K562 (cell line): ENCODE data around the gene RBM3. TPM values are rescaled to one million over a fixed set of nuclear protein-coding genes. Genes with fewer than 3 reads are reported as not detected.

Experiments
- ATAC-seq: fragments of 200-7000 bp; cut with Tn5 transposase; 3 replicates; pipeline ENCODE4 v1.9.1; 2020; ENCODE audit warnings: moderate library complexity
- BruUV-seq: library from RNA; stranded (reverse); fragments of 400-500 nt; replicated peaks from 2 replicates; lab custom pipeline; 2021; lab: Mats Ljungman, UMichigan
- CTCF ChIA-PET: fragments of 300-600 bp; formaldehyde crosslinking; extraction: SDS; loops from one replicate; lab custom pipeline; 2021; ENCODE audit warnings: low intra/inter-chr PET ratio; lab: Yijun Ruan, JAX
- POLR2A ChIA-PET: fragments of 300-600, 350-650 bp; sonication (Branson Sonifier 250); formaldehyde crosslinking; extraction: SDS; loops from one replicate; lab custom pipeline; 2021; ENCODE audit warnings: antibody characterized with exemption, inconsistent platforms; lab: Yijun Ruan, JAX
- DNase-seq, 4 experiments: peaks; one replicate each; pipeline versions ENCODE4 v3.0.0 to v3.0.0-alpha.2; 2011 to 2018; ENCODE audit warnings: low spot score in 3 of 4, mixed read lengths in 3 of 4; ENCODE audit errors: extremely low read depth in 1 of 4
- FAIRE-seq: peaks from 2 replicates; lab custom pipeline; 2011; peaks lifted over from hg19 to GRCh38; lab: Jason Lieb, UNC
- H2AFZ ChIP-seq: 2 replicates; pipeline ENCODE4 v1.6.0; 2011; ENCODE audit warnings: low read depth, low read length, control low read depth, inconsistent platforms
- H3K27ac ChIP-seq: fragments of 200-600 bp; 3 replicates; pipeline ENCODE4 v1.8.0; 2011; ENCODE audit warnings: low read depth, mild to moderate bottlenecking, control low read depth, inconsistent platforms, low read length, moderate library complexity, mixed read lengths; ENCODE audit errors: extremely low read depth
- H3K27me3 ChIP-seq, 2 experiments: fragments of 300-600 bp in 1 of 2; 2 replicates in 1 of 2; 3 replicates in 1 of 2; pipeline versions ENCODE4 v1.6.0 to v1.8.0; 2011; ENCODE audit warnings: inconsistent platforms in 2 of 2, low read length in 2 of 2, mild to moderate bottlenecking in 1 of 2, mixed read lengths in 1 of 2, moderate library complexity in 1 of 2; ENCODE audit not compliant: control insufficient read depth in 2 of 2, insufficient read depth in 2 of 2
- H3K36me3 ChIP-seq: fragments of 300-600 bp; 3 replicates; pipeline ENCODE4 v1.8.0; 2011; ENCODE audit warnings: mild to moderate bottlenecking, low read length, inconsistent platforms; ENCODE audit not compliant: control insufficient read depth, insufficient read depth
- H3K4me1 ChIP-seq, 2 experiments: fragments of 200-600 bp in 1 of 2; replicated peaks in 1 of 2; 2 replicates in 1 of 2; 3 replicates in 1 of 2; pipeline versions ENCODE4 v1.5.1 to v1.8.0; 2011; ENCODE audit warnings: inconsistent platforms in 2 of 2, low read length in 2 of 2, mild to moderate bottlenecking in 1 of 2, mixed read lengths in 1 of 2, moderate library complexity in 1 of 2; ENCODE audit not compliant: control insufficient read depth in 2 of 2, insufficient read depth in 2 of 2
- H3K4me2 ChIP-seq: 2 replicates; pipeline ENCODE4 v1.6.1; 2011; ENCODE audit warnings: low read length, control low read depth, inconsistent platforms, mixed read lengths; ENCODE audit not compliant: insufficient read depth
- H3K4me3 ChIP-seq: fragments of 200-600 bp; sonication (generic), shearing (Covaris generic); 2 replicates; pipeline ENCODE4 v1.5.1; 2016; ENCODE audit warnings: control low read depth, inconsistent platforms
- H3K79me2 ChIP-seq: fragments of 200-600 bp; 3 replicates; pipeline ENCODE4 v1.8.0; 2011; ENCODE audit warnings: low read length, inconsistent platforms; ENCODE audit not compliant: control insufficient read depth, insufficient read depth
- H3K9ac ChIP-seq, 2 experiments: 2 replicates each; pipeline versions ENCODE4 v1.6.0 to v1.6.1; 2011; ENCODE audit warnings: low read depth in 2 of 2, low read length in 2 of 2, control low read depth in 1 of 2, inconsistent platforms in 1 of 2, mild to moderate bottlenecking in 1 of 2, mixed read lengths in 1 of 2; ENCODE audit not compliant: insufficient read depth in 1 of 2
- H3K9me1 ChIP-seq: one replicate; pipeline ENCODE4 v1.6.0; 2011; ENCODE audit warnings: inconsistent platforms, mild to moderate bottlenecking, low read length, moderate library complexity; ENCODE audit not compliant: control insufficient read depth, insufficient read depth
- H3K9me3 ChIP-seq: replicated peaks from 2 replicates; pipeline ENCODE4 v1.5.1; 2011; ENCODE audit warnings: low read depth, low read length, inconsistent platforms; ENCODE audit not compliant: control insufficient read depth, insufficient read depth
- H4K20me1 ChIP-seq: replicated peaks from 2 replicates; pipeline ENCODE4 v1.6.1; 2011; ENCODE audit warnings: low read length, inconsistent platforms, mixed read lengths; ENCODE audit not compliant: control insufficient read depth, insufficient read depth
- BRCA1 ChIP-seq, 2 experiments: fragments of 450-650 bp in 1 of 2; sonication (generic) in 1 of 2; formaldehyde crosslinking in 1 of 2; IDR thresholded peaks; 2 replicates each; pipeline versions ENCODE4 v1.5.0 to v1.6.1; 2017 to 2020; ENCODE audit warnings: mild to moderate bottlenecking in 1 of 2, missing genetic modification reagents in 1 of 2
- CREB5 ChIP-seq: fragments of 250-450 bp; sonication (Bioruptor Pico); IDR thresholded peaks from 2 replicates; pipeline ENCODE4 v1.5.0; 2020; ENCODE audit warnings: mild to moderate bottlenecking
- PKNOX1 ChIP-seq: fragments of 450-650 bp; IDR thresholded peaks from 2 replicates; pipeline ENCODE4 v1.6.1; 2016
- POLR2H ChIP-seq: IDR thresholded peaks from 2 replicates; pipeline ENCODE4 v1.6.1; 2016; ENCODE audit warnings: missing genetic modification characterization, low read depth, mild to moderate bottlenecking, control low read depth, missing compliant biosample characterization, moderate library complexity
- UBTF ChIP-seq, 2 experiments: IDR thresholded peaks; 2 replicates each; pipeline ENCODE4 v1.6.1; 2012; ENCODE audit warnings: improper control_type of control experiment in 2 of 2, low read depth in 2 of 2, low read length in 2 of 2, borderline replicate concordance in 1 of 2
- XRCC3 ChIP-seq: fragments of 450-650 bp; IDR thresholded peaks from 2 replicates; pipeline ENCODE4 v1.6.1; 2017; ENCODE audit warnings: mild to moderate bottlenecking, moderate library complexity
- ZNF407 ChIP-seq: fragments of 450-650 bp; IDR thresholded peaks from 2 replicates; pipeline ENCODE4 v1.6.1; 2016; ENCODE audit warnings: low read depth
- WGBS: fragments of 100-300 bp; shearing (Covaris generic); methylation state at CpG from one replicate; pipeline ENCODE4 v1.1.6; 2016; ENCODE audit warnings: low coverage, mixed read lengths; ENCODE audit not compliant: insufficient coverage; ENCODE audit errors: missing lambda C conversion rate; 5-methylcytosine and 5-hydroxymethylcytosine counted together
- in situ Hi-C: fragments of 300-500 bp; cut with MboI; formaldehyde crosslinking; loops from 4 replicates; pipeline ENCODE4 v1.15.0; 2018; ENCODE audit warnings: inconsistent platforms, mixed read lengths
- intact Hi-C: fragments of 100-400 bp; cut with micrococcal nuclease; formaldehyde crosslinking; loops from 2 replicates; pipeline ENCODE4 v1.14.2; 2022
- polyA plus RNA-seq, 8 experiments: library from polyadenylated mRNA; depleted of rRNA in 4 of 8; stranded (reverse) in 5 of 8; unstranded in 3 of 8; fragments of >200 nt; fragmentation: Nextera tagmentation in 2 of 8; fragmentation: Illumina TruSeq in 1 of 8; extraction: Ambion mirVana in 2 of 8; extraction: Trizol in 1 of 8; gene quantifications; 2 replicates each; pipeline versions ENCODE4 v1.2.1 to v1.2.3, GENCODE V29; 2011 to 2014; ENCODE audit warnings: inconsistent platforms in 1 of 8, missing spikeins in 1 of 8
- total RNA-seq, 7 experiments: library from RNA; depleted of rRNA in 6 of 7; stranded (reverse); fragments of >200 nt in 6 of 7; fragmentation: Illumina TruSeq in 2 of 7; extraction: Trizol in 2 of 7; gene quantifications; 2 replicates each; pipeline versions ENCODE4 v1.2.1 to v1.2.3, GENCODE V29; 2011 to 2021; ENCODE audit warnings: low replicate concordance in 1 of 7

RBM3 gene
- total and polyA plus RNA-seq, 9 of the 15 experiments (the other 6 are each of a cell fraction or from before 2014, with no cell fraction given): 70.3 to 272 (median 209) TPM

- peak overlapping the region in 1 of 2 experiments; percentile 76; a peak in 2 of 4 replicates for H3K9ac ChIP-seq
- BruUV-seq: no TSS peak
- CTCF ChIA-PET: no interaction called here
- ATAC-seq (no peak), FAIRE-seq (no peak), DNase-seq (no peak)
- 86% methylated on average over 6 of the region's 10 CpGs for WGBS
- no peak overlapping the region for H3K27ac ChIP-seq
- intact Hi-C loops (no loop called here), in situ Hi-C loops (no loop called here)
- H2AFZ ChIP-seq: no peak overlapping the region
- POLR2A ChIA-PET: interaction anchor here (2.3 kb wide), 1 partner anchor 10 kb away, joined by 10 read pairs; no protein-coding TSS in a partner anchor
- TF ChIP-seq UBTF (IDR thresholded peaks at IDR 0.05; ENCODE audit: borderline replicate concordance in 1 of 2, low read depth in 2 of 2, low read length in 2 of 2): no peak
- TF ChIP-seq CREB5: no peak
- TF ChIP-seq POLR2H (tag): no peak
- TF ChIP-seq XRCC3: no peak
- TF ChIP-seq PKNOX1: no peak
- no peak for TF ChIP-seq BRCA1 (IDR thresholded peaks at IDR 0.05)
- no peak for TF ChIP-seq BRCA1 (CRISPR knock-in tag; IDR thresholded peaks at IDR 0.05)
- no peak for TF ChIP-seq ZNF407
- H3K4me3 ChIP-seq: no peak overlapping the region
- peaks cover 9 to 19% of the 10 kb centered on the region in 2 experiments; a peak in 4 of 5 replicates for H3K4me1 ChIP-seq
- H4K20me1 ChIP-seq: no peaks in the 10 kb centered on the region
- H3K36me3 ChIP-seq: peaks cover 25% of the 10 kb centered on the region
- H3K79me2 ChIP-seq: peaks cover 17% of the 10 kb centered on the region
- no peaks in the 10 kb centered on the region for H3K9me1 ChIP-seq
- no peaks in the 10 kb centered on the region for H3K27me3 ChIP-seq
- H3K4me2 ChIP-seq: no peak overlapping the region
- H3K9me3 ChIP-seq: no peaks in the 10 kb centered on the region
Observed at GRCh38 chrX:48541140-48541814, 33.0 kb upstream of the RBM3 start.
